ENCODE data around the gene SLC44A2.
"Not testable (repeated sequence)": the region's sequence is repeated elsewhere in the genome, so short reads cannot be mapped to it uniquely, and the experiment has no call there.

SLC44A2 gene

GRCh38 chr19:10651851-10652250 is 26.5 kb downstream of the SLC44A2 start:
- no peak for DNase-seq (ENCODE audit: low read depth in 2 of 2)

DNA sequence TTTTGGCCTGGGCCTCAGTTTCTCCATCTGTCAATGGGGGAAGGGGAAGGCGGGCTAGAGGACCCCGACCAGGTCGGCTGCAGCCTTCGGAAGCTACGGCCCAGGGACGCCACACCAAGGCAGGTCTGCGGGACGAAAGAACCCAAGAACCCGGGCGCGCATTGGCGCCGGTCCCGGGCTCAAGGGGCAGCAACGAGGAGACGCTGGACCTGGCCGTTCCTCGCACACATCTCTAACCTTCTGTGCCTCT is 28.1 kb downstream of the SLC44A2 start:
- DNase-seq (ENCODE audit: low read depth in 2 of 2), result no peak

- peak; percentile 100 for DNase-seq (ENCODE audit: low read depth in 2 of 2)
Measured at GRCh38 chr19:10653732-10654609, 28.6 kb downstream of the SLC44A2 start, which contains the start of gene ILF3. TSS of gene ILF3 (plus strand) at chr19:10654346. CDS start at chr19:10670606, 16,260 bp downstream.

- DNase-seq (ENCODE audit: low read depth in 2 of 2), result peak in 1 of 2 donors; percentile 41
Measured at GRCh38 chr19:10654610-10655456, 29.5 kb downstream of the SLC44A2 start.

DNA sequence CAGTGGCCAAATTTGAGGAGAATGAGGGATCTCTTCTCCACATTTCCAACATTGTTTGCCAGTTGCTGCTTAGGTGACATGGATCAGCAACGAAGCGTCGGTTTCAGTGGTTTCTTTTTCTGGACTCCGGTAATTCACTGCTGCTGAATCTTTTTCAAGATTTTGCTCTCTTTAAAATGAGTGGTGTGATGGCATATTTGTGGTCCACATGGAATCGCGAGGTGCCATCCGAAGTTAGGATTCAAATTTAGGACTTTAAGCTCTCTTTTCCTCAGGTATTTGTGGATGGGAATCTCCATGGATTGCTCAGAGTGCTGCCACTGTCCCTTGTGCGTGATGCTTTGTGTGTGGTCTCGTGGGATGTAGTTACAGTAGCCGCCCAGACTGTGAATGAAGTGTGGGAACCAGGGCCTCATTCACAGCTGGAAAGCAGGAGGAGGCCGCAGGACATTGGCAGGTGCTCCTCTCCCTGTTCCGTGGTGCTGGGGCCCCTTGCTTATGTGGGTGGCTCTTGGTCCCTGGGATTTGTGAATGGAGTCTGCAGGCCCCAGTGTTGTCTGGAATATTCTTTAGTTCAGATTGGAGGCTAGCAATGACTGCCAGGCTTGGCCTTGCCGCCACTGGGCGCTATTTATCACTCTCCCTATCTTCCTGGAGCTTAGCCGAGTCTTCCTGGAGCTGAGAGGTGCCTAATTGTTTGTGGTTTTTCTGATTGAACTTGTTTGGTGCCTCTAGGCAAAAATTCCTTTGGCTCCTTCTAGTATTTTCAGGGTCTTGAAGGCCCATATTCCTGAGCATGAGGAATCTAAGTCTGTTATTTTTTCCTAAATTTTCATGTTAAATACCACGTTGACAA is 30.3 kb downstream of the SLC44A2 start:
- no peak for DNase-seq (ENCODE audit: low read depth in 2 of 2)

GRCh38 chr19:10660346-10660745 is 35.0 kb downstream of the SLC44A2 start:
- no peak for DNase-seq (ENCODE audit: low read depth in 2 of 2)

DNA sequence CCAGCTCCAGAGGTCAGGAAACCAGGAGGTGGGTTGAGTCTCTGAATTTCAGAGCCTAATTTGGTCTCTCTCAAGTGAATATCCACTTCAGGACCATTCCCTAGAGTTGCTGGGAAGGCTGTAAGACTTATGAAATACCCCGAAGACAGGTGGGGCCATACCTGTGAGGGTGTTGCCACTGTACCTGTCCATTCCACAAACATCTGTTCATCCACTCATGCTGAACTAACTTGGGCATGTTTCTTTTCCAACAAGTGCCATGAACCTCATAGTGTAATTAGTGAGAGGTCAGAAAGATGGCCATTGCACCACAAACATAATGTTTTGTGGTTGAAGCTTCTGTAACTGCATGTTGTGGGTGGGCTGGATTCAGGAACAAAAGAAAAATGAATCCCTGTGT is 36.6 kb downstream of the SLC44A2 start:
- DNase-seq (ENCODE audit: low read depth in 2 of 2), result no peak

GRCh38 chr19:10662384-10663251 is 37.3 kb downstream of the SLC44A2 start:
- DNase-seq (ENCODE audit: low read depth in 2 of 2), result no peak

DNA sequence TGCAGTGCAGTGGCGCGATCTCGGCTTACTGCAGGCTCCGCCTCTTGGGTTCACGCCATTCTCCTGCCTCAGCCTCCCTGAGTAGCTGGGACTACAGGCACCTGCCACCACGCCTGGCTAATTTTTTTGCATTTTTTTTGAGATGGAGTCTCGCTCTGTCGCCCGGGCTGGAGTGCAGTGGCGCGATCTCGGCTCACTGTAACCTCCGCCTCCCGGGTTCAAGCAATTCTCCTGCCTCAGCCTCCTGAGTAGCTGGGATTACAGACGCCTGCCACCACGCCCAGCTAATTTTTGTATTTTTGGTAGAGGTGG is 37.9 kb downstream of the SLC44A2 start:
- DNase-seq (ENCODE audit: low read depth in 2 of 2), result not testable (repeated sequence)

DNA sequence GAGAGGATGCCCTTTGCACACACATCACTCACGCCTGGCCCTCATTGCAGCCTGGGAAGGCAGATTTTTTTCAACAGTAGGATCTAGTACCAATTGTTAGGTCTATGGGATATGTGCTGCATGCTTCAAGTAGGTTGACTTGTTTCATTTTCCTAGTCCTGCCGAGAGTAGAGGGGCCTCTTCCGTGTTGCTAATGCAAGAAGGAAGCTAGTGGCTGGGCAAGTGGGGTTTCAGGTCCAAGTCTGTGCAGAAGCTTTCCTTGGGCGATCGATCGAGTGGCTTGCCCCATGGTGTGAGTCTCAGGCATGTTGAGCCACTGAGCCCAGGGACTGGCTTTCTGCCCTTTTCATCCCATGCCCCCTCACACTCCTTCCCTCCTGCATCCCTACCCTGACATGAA is 42.5 kb downstream of the SLC44A2 start:
- DNase-seq (ENCODE audit: low read depth in 2 of 2), result no peak

- no peak for DNase-seq (ENCODE audit: low read depth in 2 of 2)
Measured at GRCh38 chr19:10669246-10669645, 43.9 kb downstream of the SLC44A2 start.

GRCh38 chr19:10670182-10670581 is 44.8 kb downstream of the SLC44A2 start:
- no peak for DNase-seq (ENCODE audit: low read depth in 2 of 2)

DNA sequence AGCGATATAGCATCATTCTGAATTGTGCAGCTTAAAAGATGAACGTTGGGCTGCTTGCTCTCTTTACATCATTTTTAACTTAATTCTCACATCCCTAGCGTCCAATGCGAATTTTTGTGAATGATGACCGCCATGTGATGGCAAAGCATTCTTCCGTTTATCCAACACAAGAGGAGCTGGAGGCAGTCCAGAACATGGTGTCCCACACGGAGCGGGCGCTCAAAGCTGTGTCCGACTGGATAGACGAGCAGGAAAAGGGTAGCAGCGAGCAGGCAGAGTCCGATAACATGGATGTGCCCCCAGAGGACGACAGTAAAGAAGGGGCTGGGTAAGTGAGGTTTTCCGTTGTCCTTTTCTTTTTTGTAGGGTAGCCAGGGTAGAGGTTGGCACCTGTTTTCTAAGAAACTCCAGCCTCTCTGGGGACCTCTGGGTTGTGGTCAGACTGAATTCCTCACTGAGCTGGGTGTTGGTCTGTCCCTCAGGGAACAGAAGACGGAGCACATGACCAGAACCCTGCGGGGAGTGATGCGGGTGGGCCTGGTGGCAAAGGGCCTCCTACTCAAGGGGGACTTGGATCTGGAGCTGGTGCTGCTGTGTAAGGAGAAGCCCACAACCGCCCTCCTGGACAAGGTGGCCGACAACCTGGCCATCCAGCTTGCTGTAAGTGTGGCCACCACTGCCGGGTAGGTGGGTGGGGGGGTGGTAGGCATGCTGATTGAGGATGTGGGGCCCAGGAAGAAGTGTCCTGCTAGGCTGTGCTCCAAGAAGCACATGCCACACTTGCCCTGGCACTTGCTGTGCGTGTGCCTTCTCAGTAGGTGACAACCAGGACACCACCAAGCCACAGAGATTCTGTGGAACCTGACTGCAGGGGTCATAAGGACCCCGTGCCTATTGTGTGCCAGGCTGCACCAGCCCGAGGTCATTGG is 45.8 kb downstream of the SLC44A2 start:
- no peak for DNase-seq (ENCODE audit: low read depth in 2 of 2)

DNA sequence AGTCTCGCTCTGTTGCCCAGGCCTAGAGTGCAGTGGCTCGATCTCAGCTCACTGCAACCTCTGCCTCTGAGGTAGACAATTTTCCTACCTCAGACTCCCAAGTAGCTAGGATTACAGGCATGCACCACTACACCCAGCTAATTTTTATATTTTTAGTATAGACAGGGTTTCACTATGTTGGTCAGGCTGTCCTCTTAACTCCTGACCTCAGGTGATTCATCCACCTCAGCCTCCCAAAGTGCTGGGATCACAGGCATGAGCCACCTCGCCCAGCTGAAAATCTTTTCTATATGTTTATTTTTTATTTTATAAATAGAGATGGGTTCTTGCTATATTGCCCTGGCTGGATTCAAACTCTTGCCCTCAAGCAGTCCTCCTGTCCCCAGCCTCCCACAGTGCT is 46.6 kb downstream of the SLC44A2 start:
- DNase-seq (ENCODE audit: low read depth in 2 of 2), result not testable (repeated sequence)

DNA sequence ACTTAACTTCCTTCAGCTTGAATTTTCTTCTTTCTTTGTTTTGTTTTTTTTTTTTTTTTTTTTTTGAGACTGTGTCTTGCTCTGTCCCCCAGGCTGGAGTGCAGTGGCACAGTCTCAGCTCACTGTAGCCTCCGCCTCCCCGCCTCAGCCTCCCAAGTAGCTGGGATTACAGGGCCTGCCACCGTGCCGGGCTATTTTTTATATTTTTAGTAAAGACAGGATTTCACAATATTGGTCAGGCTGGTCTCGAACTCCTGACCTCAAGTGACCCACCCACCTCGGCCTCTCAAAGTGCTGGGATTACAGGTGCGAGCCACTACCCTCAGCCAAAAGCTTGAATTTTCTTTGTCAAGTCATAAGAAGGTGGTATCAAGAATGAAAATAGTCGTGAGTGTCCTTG is 49.9 kb downstream of the SLC44A2 start:
- not testable (repeated sequence) for DNase-seq (ENCODE audit: low read depth in 2 of 2)

GRCh38 chr19:10677751-10678150 is 52.4 kb downstream of the SLC44A2 start:
- DNase-seq (ENCODE audit: low read depth in 2 of 2), result no peak

- DNase-seq (ENCODE audit: low read depth in 2 of 2), result no peak
Measured at GRCh38 chr19:10678813-10679212, 53.5 kb downstream of the SLC44A2 start.

DNA sequence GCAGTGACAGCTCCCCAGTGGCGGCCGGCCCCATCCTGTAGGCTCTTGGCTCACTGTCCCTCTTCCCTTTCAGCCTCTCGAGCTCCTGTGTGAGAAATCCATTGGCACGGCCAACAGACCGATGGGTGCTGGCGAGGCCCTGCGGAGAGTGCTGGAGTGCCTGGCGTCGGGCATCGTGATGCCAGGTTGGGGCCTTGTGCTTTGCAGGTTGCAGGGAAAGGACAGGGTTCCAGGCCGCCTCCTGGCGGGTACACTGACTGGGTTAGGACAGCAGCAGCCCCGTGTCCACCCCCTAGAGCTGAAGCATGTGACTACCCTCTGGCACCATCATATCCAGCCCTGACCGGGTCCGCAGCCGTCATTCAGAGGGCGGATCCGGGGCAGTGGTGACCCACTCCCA is 54.4 kb downstream of the SLC44A2 start:
- DNase-seq (ENCODE audit: low read depth in 2 of 2), result no peak

DNA sequence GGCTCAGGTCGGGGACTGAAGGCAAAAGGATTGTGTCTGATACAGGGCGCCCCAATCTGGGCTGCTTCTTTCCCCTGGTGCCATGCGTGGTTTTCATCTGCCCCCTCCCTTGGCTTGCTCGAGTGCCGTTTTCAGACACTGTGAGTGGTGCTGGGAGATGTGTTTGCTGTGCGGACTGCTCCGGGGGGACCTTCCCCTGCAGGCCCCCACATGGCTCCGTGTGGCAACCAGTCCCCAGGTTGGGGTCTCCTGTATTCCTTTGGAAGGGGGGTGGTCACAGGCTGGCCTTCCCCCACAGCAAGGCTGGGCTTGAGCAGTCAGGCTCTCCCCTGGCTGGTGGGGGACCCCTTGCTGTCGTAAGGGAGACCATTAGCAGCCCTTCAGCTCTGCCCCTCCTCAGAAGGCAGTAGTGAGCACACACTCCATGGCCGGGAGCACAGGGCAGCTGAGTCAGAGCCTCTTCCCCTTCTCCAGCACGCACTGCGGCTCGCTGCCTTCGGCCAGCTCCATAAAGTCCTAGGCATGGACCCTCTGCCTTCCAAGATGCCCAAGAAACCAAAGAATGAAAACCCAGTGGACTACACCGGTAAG is 55.3 kb downstream of the SLC44A2 start:
- no peak for DNase-seq (ENCODE audit: low read depth in 2 of 2)

GRCh38 chr19:10681658-10682057 is 56.3 kb downstream of the SLC44A2 start:
- no peak for DNase-seq (ENCODE audit: low read depth in 2 of 2)
